ENCODE data around the gene CNTRL. TPM values are rescaled to one million over a fixed set of nuclear protein-coding genes. Genes with fewer than 3 reads are reported as not detected.

The CNTRL gene
- polyA plus RNA-seq, 1 experiment = 8.3 TPM

- no peak for DNase-seq (ENCODE audit: low read depth, low spot score)
- no peak for TF ChIP-seq CTCF (IDR thresholded peaks at IDR 0.05; ENCODE audit: low read depth, low read length)
- POLR2A ChIA-PET = no interaction called here
- CTCF ChIA-PET = interaction anchor here (1.2 to 2.3 kb wide), 3 partner anchors 12 to 120 kb away, joined by 3 to 11 read pairs (median 10); no protein-coding TSS in a partner anchor
- Histone ChIP-seq H3K4me3 (ENCODE audit: low read depth, low read length) (peak overlapping the region; percentile 81), H3K27me3 (ENCODE audit: control insufficient read depth, insufficient read depth, low read length) (no peaks in the 10 kb centered on the region), H3K9me3 (ENCODE audit: control insufficient read depth, insufficient read depth, low read length) (no peaks in the 10 kb centered on the region), H3K27ac (ENCODE audit: low read depth, low read length) (no peak overlapping the region)
These were observed 125.2 kb downstream of the CNTRL start for GRCh38 chr9:121199921-121200320.

- Histone ChIP-seq H3K4me3 (ENCODE audit: low read depth, low read length) (peak overlapping the region; percentile 81), H3K27ac (ENCODE audit: low read depth, low read length) (no peak overlapping the region), H3K27me3 (ENCODE audit: control insufficient read depth, insufficient read depth, low read length) (no peaks in the 10 kb centered on the region), H3K9me3 (ENCODE audit: control insufficient read depth, insufficient read depth, low read length) (no peaks in the 10 kb centered on the region)
- ChIA-PET CTCF (interaction anchor here (1.2 to 2.3 kb wide), 3 partner anchors 11 to 120 kb away, joined by 3 to 11 read pairs (median 10); no protein-coding TSS in a partner anchor), POLR2A (no interaction called here)
- no peak for DNase-seq (ENCODE audit: low read depth, low spot score)
- TF ChIP-seq CTCF (IDR thresholded peaks at IDR 0.05; ENCODE audit: low read depth, low read length) = no peak
These were observed 125.6 kb downstream of the CNTRL start for GRCh38 chr9:121200356-121200755.

GRCh38 chr9:121201045-121201737, 126.4 kb downstream of the CNTRL start:
- Histone ChIP-seq H3K9me3 (ENCODE audit: control insufficient read depth, insufficient read depth, low read length) (no peaks in the 10 kb centered on the region), H3K4me3 (ENCODE audit: low read depth, low read length) (peak overlapping the region; percentile 81), H3K27me3 (ENCODE audit: control insufficient read depth, insufficient read depth, low read length) (no peaks in the 10 kb centered on the region), H3K27ac (ENCODE audit: low read depth, low read length) (no peak overlapping the region)
- ChIA-PET POLR2A (interaction anchor here (0.8 to 1.6 kb wide), 4 partner anchors 12 to 408 kb away, joined by 3 to 7 read pairs (median 3); partner anchors contain the start of gene FBXW2), CTCF (interaction anchor here (0.7 to 2.3 kb wide), 13 partner anchors 9 to 147 kb away, joined by 3 to 11 read pairs (median 3); no protein-coding TSS in a partner anchor)
- no peak for TF ChIP-seq CTCF (IDR thresholded peaks at IDR 0.05; ENCODE audit: low read depth, low read length)
- no peak for DNase-seq (ENCODE audit: low read depth, low spot score)

GRCh38 chr9:121201738-121202533, 127.2 kb downstream of the CNTRL start, which contains the start of gene RAB14:
Gene RAB14 (minus strand): TSS chr9:121201869. CDS start chr9:121193412, 8,457 bp downstream.
- CTCF ChIA-PET = interaction anchor here (0.6 to 1.6 kb wide), 17 partner anchors 9 to 544 kb away, joined by 3 to 9 read pairs (median 4); no protein-coding TSS in a partner anchor
- no peaks in the 10 kb centered on the region for H3K27me3 ChIP-seq (ENCODE audit: control insufficient read depth, insufficient read depth, low read length)
- peak within 1 kb of the TSS; percentile 81 for H3K4me3 ChIP-seq (ENCODE audit: low read depth, low read length)
- POLR2A ChIA-PET = interaction anchor here (0.6 to 1.6 kb wide), 7 partner anchors 11 to 409 kb away, joined by 3 to 7 read pairs (median 3); partner anchors contain the start of gene FBXW2
- H3K9me3 ChIP-seq (ENCODE audit: control insufficient read depth, insufficient read depth, low read length) = no peaks in the 10 kb centered on the region
- TF ChIP-seq CTCF (IDR thresholded peaks at IDR 0.05; ENCODE audit: low read depth, low read length) = peak; percentile 58
- no peak within 1 kb of the TSS for H3K27ac ChIP-seq (ENCODE audit: low read depth, low read length)
- DNase-seq (ENCODE audit: low read depth, low spot score) = peak; percentile 96
